OCI-LY7 (cell line): Measurements from ENCODE around the gene LDLRAD4. TPM values are rescaled to one million over a fixed set of nuclear protein-coding genes. Genes with fewer than 3 reads are reported as not detected.

ENCODE experiments used
- BruUV-seq: library from RNA; stranded (reverse); fragments of 400-500 nt; replicated peaks from 2 replicates; lab custom pipeline; 2021; lab: Mats Ljungman, UMichigan
- CTCF ChIA-PET: fragments of 300-600 bp; sonication (Branson Sonifier 250); formaldehyde crosslinking; loops from one replicate; lab custom pipeline; 2022; ENCODE audit warnings: antibody characterized with exemption; ENCODE audit not compliant: unreplicated experiment; lab: Charles Lee
- POLR2A ChIA-PET: fragments of 300-600 bp; sonication (Branson Sonifier 250); formaldehyde crosslinking; loops from one replicate; lab custom pipeline; 2022; ENCODE audit warnings: antibody characterized with exemption; lab: Charles Lee
- DNase-seq: peaks from one replicate; pipeline ENCODE4 v3.0.0-alpha.2; 2015; ENCODE audit warnings: low spot score
- H2AFZ ChIP-seq: fragments of 200-600 bp; sonication (generic), shearing (Covaris generic); 2 replicates; pipeline ENCODE4 v1.6.1; 2014; ENCODE audit warnings: mild to moderate bottlenecking, antibody characterized with exemption, low read length, moderate library complexity
- H3K27ac ChIP-seq: fragments of 200-600 bp; sonication (generic); 2 replicates; pipeline ENCODE4 v1.5.1; 2014; ENCODE audit warnings: mixed run types, low read depth, mild to moderate bottlenecking, moderate library complexity, low read length, inconsistent platforms; ENCODE audit not compliant: poor library complexity, severe bottlenecking
- H3K36me3 ChIP-seq: fragments of 200-600 bp; sonication (generic); 2 replicates; pipeline ENCODE4 v1.6.1; 2014; ENCODE audit warnings: mild to moderate bottlenecking, antibody characterized with exemption, low read length, moderate library complexity, mixed read lengths; ENCODE audit not compliant: insufficient read depth
- H3K4me1 ChIP-seq: fragments of 200-600 bp; sonication (generic); 2 replicates; pipeline ENCODE4 v1.5.1; 2014; ENCODE audit warnings: mild to moderate bottlenecking, low read length; ENCODE audit not compliant: insufficient read depth, poor library complexity, severe bottlenecking
- H3K4me2 ChIP-seq: fragments of 200-600 bp; sonication (generic); 2 replicates; pipeline ENCODE4 v1.6.1; 2014; ENCODE audit warnings: mild to moderate bottlenecking, low read length
- H3K4me3 ChIP-seq: fragments of 200-600 bp; sonication (generic); 2 replicates; pipeline ENCODE4 v1.5.1; 2014; ENCODE audit warnings: mild to moderate bottlenecking, low read depth, low read length; ENCODE audit not compliant: poor library complexity, severe bottlenecking
- H3K79me2 ChIP-seq: fragments of 200-600 bp; sonication (generic); 2 replicates; pipeline ENCODE4 v1.6.1; 2016; ENCODE audit warnings: low read depth, mild to moderate bottlenecking, low read length, moderate library complexity, mixed read lengths; ENCODE audit not compliant: insufficient read depth
- H3K9me2 ChIP-seq: fragments of 200-600 bp; sonication (generic); 2 replicates; pipeline ENCODE4 v1.6.1; 2016; ENCODE audit warnings: mild to moderate bottlenecking, low read length, mixed read lengths; ENCODE audit not compliant: insufficient read depth
- H3K9me3 ChIP-seq: fragments of 200-600 bp; sonication (generic); 2 replicates; pipeline ENCODE4 v1.6.1; 2014; ENCODE audit warnings: mild to moderate bottlenecking, mixed run types, low read length, mixed read lengths
- H4K20me1 ChIP-seq: fragments of 200-600 bp; sonication (generic); 2 replicates; pipeline ENCODE4 v1.6.1; 2014; ENCODE audit warnings: mild to moderate bottlenecking, antibody characterized with exemption, low read length, moderate library complexity, mixed read lengths; ENCODE audit not compliant: insufficient read depth
- CTCF ChIP-seq: fragments of 200-600 bp; sonication (generic); conservative IDR thresholded peaks from 2 replicates; pipeline ENCODE4 v1.5.1; 2014; ENCODE audit warnings: mild to moderate bottlenecking, antibody characterized with exemption, low read length, moderate library complexity, mixed read lengths
- EZH2phosphoT487 ChIP-seq: fragments of 200-600 bp; sonication (generic); IDR thresholded peaks from 2 replicates; pipeline ENCODE4 v1.6.1; 2018; ENCODE audit warnings: low read depth, borderline replicate concordance, mild to moderate bottlenecking, mixed run types, antibody characterized with exemption, low read length, moderate library complexity, mixed read lengths
- intact Hi-C: fragments of 100-400 bp; cut with micrococcal nuclease; formaldehyde crosslinking; loops from one replicate; pipeline ENCODE4 v1.10.0; 2022; ENCODE audit not compliant: unreplicated experiment
- total RNA-seq, 2 experiments: library from RNA; depleted of rRNA in 1 of 2; stranded (reverse); fragments of >200 nt in 1 of 2; shearing (Covaris generic) in 1 of 2; gene quantifications; 2 replicates each; pipeline ENCODE4 v1.2.3, GENCODE V29; 2014 to 2022

LDLRAD4 gene
- total RNA-seq, 2 experiments from 2014 or later, result 26.2 to 43.8 TPM

- Histone ChIP-seq H3K4me3 (no peak overlapping the region), H3K27ac (no peak overlapping the region), H4K20me1 (no peaks in the 10 kb centered on the region), H3K9me3 (no peaks in the 10 kb centered on the region), H3K36me3 (no peaks in the 10 kb centered on the region), H3K79me2 (no peaks in the 10 kb centered on the region), H3K4me2 (peak overlapping the region; percentile 78; the same call in 1 of the 2 replicates), H3K4me1 (peaks cover 27% of the 10 kb centered on the region), H2AFZ (no peak overlapping the region), H3K9me2 (no peaks in the 10 kb centered on the region)
- intact Hi-C loops, result no loop called here
- POLR2A ChIA-PET, result interaction anchor here (1.0 kb wide), 1 partner anchor 266 kb away, joined by 4 read pairs; no protein-coding TSS in a partner anchor
- DNase-seq, result no peak
- CTCF ChIA-PET, result no interaction called here
- no peak for TF ChIP-seq EZH2phosphoT487
- TF ChIP-seq CTCF, result no peak
- no TSS peak for BruUV-seq
Observed at GRCh38 chr18:13439461-13439860, 220.9 kb downstream of the LDLRAD4 start.

GRCh38 chr18:13440277-13441248 is 222.0 kb downstream of the LDLRAD4 start:
- intact Hi-C loops, result no loop called here
- Histone ChIP-seq H3K27ac (no peak overlapping the region), H3K4me3 (no peak overlapping the region), H3K9me3 (no peaks in the 10 kb centered on the region), H2AFZ (no peak overlapping the region), H3K79me2 (no peaks in the 10 kb centered on the region), H3K9me2 (no peaks in the 10 kb centered on the region), H3K36me3 (no peaks in the 10 kb centered on the region), H3K4me2 (no peak overlapping the region), H3K4me1 (peaks cover 27% of the 10 kb centered on the region), H4K20me1 (no peaks in the 10 kb centered on the region)
- peak; percentile 15 for DNase-seq
- no peak for TF ChIP-seq EZH2phosphoT487
- peak; percentile 57; the same call in 1 of the 2 replicates for TF ChIP-seq CTCF
- ChIA-PET POLR2A (no interaction called here), CTCF (no interaction called here)
- BruUV-seq, result no TSS peak

- no TSS peak for BruUV-seq
- CTCF ChIA-PET, result no interaction called here
- H2AFZ ChIP-seq, result no peak overlapping the region
- H4K20me1 ChIP-seq, result no peaks in the 10 kb centered on the region
- H3K4me2 ChIP-seq, result no peak overlapping the region
- no peaks in the 10 kb centered on the region for H3K79me2 ChIP-seq
- peaks cover 27% of the 10 kb centered on the region for H3K4me1 ChIP-seq
- no peaks in the 10 kb centered on the region for H3K36me3 ChIP-seq
- no peak overlapping the region for H3K27ac ChIP-seq
- POLR2A ChIA-PET, result no interaction called here
- no peak for TF ChIP-seq CTCF
- no peak for TF ChIP-seq EZH2phosphoT487
- no peak overlapping the region for H3K4me3 ChIP-seq
- no peak for DNase-seq
- no peaks in the 10 kb centered on the region for H3K9me3 ChIP-seq
- no peaks in the 10 kb centered on the region for H3K9me2 ChIP-seq
- intact Hi-C loops, result no loop called here
Observed at GRCh38 chr18:13441736-13442135, 223.2 kb downstream of the LDLRAD4 start.
